Measurements from ENCODE around the gene LHFPL3.
"Not testable (repeated sequence)": the region's sequence is repeated elsewhere in the genome, so short reads cannot be mapped to it uniquely, and the experiment has no call there.

The LHFPL3 gene

DNA sequence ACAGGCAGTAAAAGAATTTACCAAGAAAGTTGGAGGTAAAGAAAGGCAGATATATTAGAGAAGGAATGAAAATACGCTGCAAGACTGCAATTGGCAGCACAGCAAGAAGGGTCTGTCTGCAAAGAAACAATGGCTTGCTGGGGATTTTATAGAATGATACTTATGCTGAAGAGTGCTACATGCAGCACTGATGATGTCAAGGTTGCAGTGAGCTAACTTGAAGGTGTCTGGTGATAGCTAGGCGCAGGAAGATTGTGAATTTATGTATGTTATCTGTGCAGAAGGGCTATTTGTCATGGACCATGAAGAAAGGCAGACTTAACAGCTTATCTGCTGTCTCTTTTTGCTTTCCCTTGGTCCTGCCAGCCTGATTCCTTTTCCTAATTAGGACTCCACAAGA lies 366.3 kb downstream of the LHFPL3 start:
- WGBS, 2 donors (ENCODE audit: extremely low coverage in 2 of 2, insufficient read length in 2 of 2, insufficient replicate concordance in 1 of 2), result no CpG with 5 or more reads among the region's 2 CpGs

DNA sequence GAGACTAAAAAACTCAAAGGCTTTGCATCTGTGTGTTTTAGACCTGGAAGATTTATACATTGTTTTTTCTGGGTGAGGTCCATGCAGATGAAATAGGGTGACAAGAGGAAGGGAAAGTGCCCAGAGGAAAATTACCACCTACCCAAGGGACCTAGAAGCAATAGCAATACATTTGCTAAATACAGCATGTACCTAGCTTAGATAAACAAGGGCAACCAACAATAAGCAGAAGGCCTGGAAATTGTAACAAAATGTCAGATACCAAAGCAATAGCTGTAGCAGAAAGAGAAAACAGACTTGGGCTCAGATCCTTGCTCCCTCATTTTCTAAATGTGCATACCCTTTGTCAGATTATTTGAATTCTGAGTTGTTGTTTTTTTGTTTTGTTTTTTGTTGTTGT lies 367.2 kb downstream of the LHFPL3 start:
- no peak overlapping the region for H4K91ac ChIP-seq (ENCODE audit: low read depth, low read length, poor library complexity)
- no peak overlapping the region for H3K4me3 ChIP-seq (ENCODE audit: low read length in 2 of 2)
- no peak overlapping the region for H2BK5ac ChIP-seq (ENCODE audit: low read length)
- no peak for DNase-seq (ENCODE audit: low spot score)
- H3K23ac ChIP-seq (ENCODE audit: low read depth, low read length, poor library complexity), result no peak overlapping the region
- H3K4me1 ChIP-seq (ENCODE audit: control insufficient read depth in 2 of 2, insufficient read depth in 1 of 2, low read depth in 1 of 2, low read length in 2 of 2), result no peaks in the 10 kb centered on the region
- H2BK15ac ChIP-seq (ENCODE audit: low read length), result no peak overlapping the region
- H2BK120ac ChIP-seq (ENCODE audit: low read depth, low read length), result no peak overlapping the region
- H3K18ac ChIP-seq (ENCODE audit: low read length), result no peak overlapping the region
- H3K14ac ChIP-seq (ENCODE audit: low read length), result no peak overlapping the region
- no peak overlapping the region for H3K9ac ChIP-seq (ENCODE audit: low read depth, low read length, poor library complexity)
- no peak overlapping the region for H3K4me2 ChIP-seq (ENCODE audit: insufficient read depth, low read length, poor library complexity, severe bottlenecking)
- no peaks in the 10 kb centered on the region for H3K79me1 ChIP-seq (ENCODE audit: low read depth, low read length)
- no peaks in the 10 kb centered on the region for H3K27me3 ChIP-seq (ENCODE audit: control insufficient read depth in 3 of 3, insufficient read depth in 3 of 3, low read depth in 1 of 3, low read length in 3 of 3)
- no peak overlapping the region for H2BK12ac ChIP-seq (ENCODE audit: low read length)
- H2AK5ac ChIP-seq (ENCODE audit: low read depth, low read length), result no peak overlapping the region
- no peak overlapping the region for H2AFZ ChIP-seq (ENCODE audit: low read length)
- H4K8ac ChIP-seq (ENCODE audit: low read depth, low read length), result no peak overlapping the region
- no peak overlapping the region for H3K27ac ChIP-seq (replicated peaks; ENCODE audit: low read length)
- no peaks in the 10 kb centered on the region for H3K36me3 ChIP-seq (replicated peaks in 1 of 2; ENCODE audit: control insufficient read depth in 2 of 2, insufficient read depth in 2 of 2, low read length in 2 of 2)
- H3K4ac ChIP-seq (ENCODE audit: low read length), result no peak overlapping the region
- peaks cover 0 to 4% of the 10 kb centered on the region in 2 donors for H3K9me3 ChIP-seq (replicated peaks in 1 of 2; ENCODE audit: control insufficient read depth in 2 of 2, insufficient read depth in 1 of 2, low read depth in 1 of 2, low read length in 2 of 2)

More for the DNA sequence above, 366.3 kb downstream of the LHFPL3 start:
- Histone ChIP-seq H3K27ac (replicated peaks; ENCODE audit: low read length) (no peak overlapping the region), H3K79me1 (ENCODE audit: low read depth, low read length) (no peaks in the 10 kb centered on the region), H3K18ac (ENCODE audit: low read length) (no peak overlapping the region), H2BK120ac (ENCODE audit: low read depth, low read length) (no peak overlapping the region), H3K4me3 (ENCODE audit: low read length in 2 of 2) (no peak overlapping the region), H2BK15ac (ENCODE audit: low read length) (no peak overlapping the region), H2BK12ac (ENCODE audit: low read length) (no peak overlapping the region), H3K4me1 (ENCODE audit: control insufficient read depth in 2 of 2, insufficient read depth in 1 of 2, low read depth in 1 of 2, low read length in 2 of 2) (no peaks in the 10 kb centered on the region), H3K23ac (ENCODE audit: low read depth, low read length, poor library complexity) (no peak overlapping the region), H3K14ac (ENCODE audit: low read length) (no peak overlapping the region), H2AFZ (ENCODE audit: low read length) (no peak overlapping the region), H4K8ac (ENCODE audit: low read depth, low read length) (no peak overlapping the region), H3K27me3 (ENCODE audit: control insufficient read depth in 3 of 3, insufficient read depth in 3 of 3, low read depth in 1 of 3, low read length in 3 of 3) (no peaks in the 10 kb centered on the region), H3K36me3 (replicated peaks in 1 of 2; ENCODE audit: control insufficient read depth in 2 of 2, insufficient read depth in 2 of 2, low read length in 2 of 2) (no peaks in the 10 kb centered on the region), H2BK5ac (ENCODE audit: low read length) (no peak overlapping the region), H3K4me2 (ENCODE audit: insufficient read depth, low read length, poor library complexity, severe bottlenecking) (no peak overlapping the region), H3K9me3 (replicated peaks in 1 of 2; ENCODE audit: control insufficient read depth in 2 of 2, insufficient read depth in 1 of 2, low read depth in 1 of 2, low read length in 2 of 2) (peaks cover 0 to 4% of the 10 kb centered on the region in 2 donors), H3K4ac (ENCODE audit: low read length) (no peak overlapping the region), H3K9ac (ENCODE audit: low read depth, low read length, poor library complexity) (no peak overlapping the region), H4K91ac (ENCODE audit: low read depth, low read length, poor library complexity) (no peak overlapping the region), H2AK5ac (ENCODE audit: low read depth, low read length) (no peak overlapping the region)
- no peak for DNase-seq (ENCODE audit: low spot score)

DNA sequence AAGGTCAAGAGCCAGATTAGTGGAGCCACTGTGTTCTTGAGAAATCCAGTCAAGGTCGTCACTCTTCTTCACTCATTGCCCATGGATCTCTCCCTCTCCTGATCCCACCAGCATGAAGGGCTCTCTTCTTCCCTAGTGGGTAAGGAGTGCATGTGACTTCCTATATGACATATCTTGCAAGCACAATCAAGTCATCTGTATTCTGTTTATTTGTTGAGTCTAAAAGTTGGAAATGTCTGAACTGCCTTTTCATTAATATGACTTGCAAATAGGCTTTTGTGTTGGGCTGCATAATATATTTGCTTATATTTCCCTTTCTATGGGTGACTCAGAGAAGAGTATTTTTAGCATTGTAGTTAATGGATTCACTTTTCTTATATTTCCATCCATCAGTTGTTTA lies 371.9 kb downstream of the LHFPL3 start:
- H4K8ac ChIP-seq (ENCODE audit: low read depth, low read length), result no peak overlapping the region
- H3K18ac ChIP-seq (ENCODE audit: low read length), result no peak overlapping the region
- H2AK5ac ChIP-seq (ENCODE audit: low read depth, low read length), result no peak overlapping the region
- no peak overlapping the region for H3K9ac ChIP-seq (ENCODE audit: low read depth, low read length, poor library complexity)
- H3K4me2 ChIP-seq (ENCODE audit: insufficient read depth, low read length, poor library complexity, severe bottlenecking), result no peak overlapping the region
- H2BK12ac ChIP-seq (ENCODE audit: low read length), result no peak overlapping the region
- no peaks in the 10 kb centered on the region for H3K36me3 ChIP-seq (replicated peaks in 1 of 2; ENCODE audit: control insufficient read depth in 2 of 2, insufficient read depth in 2 of 2, low read length in 2 of 2)
- H2BK15ac ChIP-seq (ENCODE audit: low read length), result no peak overlapping the region
- no peak overlapping the region for H2BK5ac ChIP-seq (ENCODE audit: low read length)
- H2BK120ac ChIP-seq (ENCODE audit: low read depth, low read length), result no peak overlapping the region
- no peak overlapping the region for H3K4me3 ChIP-seq (ENCODE audit: low read length in 2 of 2)
- no peaks in the 10 kb centered on the region for H3K9me3 ChIP-seq (replicated peaks in 1 of 2; ENCODE audit: control insufficient read depth in 2 of 2, insufficient read depth in 1 of 2, low read depth in 1 of 2, low read length in 2 of 2)
- no peak overlapping the region for H3K27ac ChIP-seq (replicated peaks; ENCODE audit: low read length)
- WGBS, 2 donors (ENCODE audit: extremely low coverage in 2 of 2, insufficient read length in 2 of 2, insufficient replicate concordance in 1 of 2), result no CpG with 5 or more reads among the region's 1 CpG
- H3K4ac ChIP-seq (ENCODE audit: low read length), result no peak overlapping the region
- no peaks in the 10 kb centered on the region for H3K27me3 ChIP-seq (ENCODE audit: control insufficient read depth in 3 of 3, insufficient read depth in 3 of 3, low read depth in 1 of 3, low read length in 3 of 3)
- H3K79me1 ChIP-seq (ENCODE audit: low read depth, low read length), result no peaks in the 10 kb centered on the region
- no peaks in the 10 kb centered on the region for H3K4me1 ChIP-seq (ENCODE audit: control insufficient read depth in 2 of 2, insufficient read depth in 1 of 2, low read depth in 1 of 2, low read length in 2 of 2)
- H3K23ac ChIP-seq (ENCODE audit: low read depth, low read length, poor library complexity), result no peak overlapping the region
- DNase-seq (ENCODE audit: low spot score), result no peak
- no peak overlapping the region for H4K91ac ChIP-seq (ENCODE audit: low read depth, low read length, poor library complexity)
- no peak overlapping the region for H2AFZ ChIP-seq (ENCODE audit: low read length)
- no peak overlapping the region for H3K14ac ChIP-seq (ENCODE audit: low read length)

DNA sequence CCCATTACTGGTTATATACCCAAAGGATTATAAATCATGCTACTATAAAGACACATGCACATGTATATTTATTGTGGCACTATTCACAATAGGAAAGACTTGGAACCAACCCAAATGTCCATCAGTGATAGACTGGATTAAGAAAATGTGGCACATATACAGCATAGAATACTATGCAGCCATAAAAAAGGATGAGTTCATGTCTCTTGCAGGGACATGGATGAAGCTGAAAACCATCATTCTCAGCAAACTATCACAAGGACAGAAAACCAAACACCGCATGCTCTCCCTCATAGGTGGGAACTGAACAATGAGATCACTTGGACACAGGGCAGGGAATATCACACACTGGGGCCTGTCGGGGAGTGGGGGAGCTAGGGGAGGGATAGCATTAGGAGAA lies 392.6 kb downstream of the LHFPL3 start:
- H2AK5ac ChIP-seq (ENCODE audit: low read depth, low read length); DNase-seq (ENCODE audit: low spot score); H3K79me1 ChIP-seq (ENCODE audit: low read depth, low read length); H2BK15ac ChIP-seq (ENCODE audit: low read length); H3K23ac ChIP-seq (ENCODE audit: low read depth, low read length, poor library complexity); H3K4ac ChIP-seq (ENCODE audit: low read length); H4K8ac ChIP-seq (ENCODE audit: low read depth, low read length); H3K14ac ChIP-seq (ENCODE audit: low read length); H3K36me3 ChIP-seq (replicated peaks in 1 of 2; ENCODE audit: control insufficient read depth in 2 of 2, insufficient read depth in 2 of 2, low read length in 2 of 2); H3K4me2 ChIP-seq (ENCODE audit: insufficient read depth, low read length, poor library complexity, severe bottlenecking); H2BK12ac ChIP-seq (ENCODE audit: low read length); H3K27ac ChIP-seq (replicated peaks; ENCODE audit: low read length); H3K9ac ChIP-seq (ENCODE audit: low read depth, low read length, poor library complexity); H2BK120ac ChIP-seq (ENCODE audit: low read depth, low read length); H3K9me3 ChIP-seq (replicated peaks in 1 of 2; ENCODE audit: control insufficient read depth in 2 of 2, insufficient read depth in 1 of 2, low read depth in 1 of 2, low read length in 2 of 2); H2BK5ac ChIP-seq (ENCODE audit: low read length); H3K18ac ChIP-seq (ENCODE audit: low read length); H3K27me3 ChIP-seq (ENCODE audit: control insufficient read depth in 3 of 3, insufficient read depth in 3 of 3, low read depth in 1 of 3, low read length in 3 of 3); H3K4me1 ChIP-seq (ENCODE audit: control insufficient read depth in 2 of 2, insufficient read depth in 1 of 2, low read depth in 1 of 2, low read length in 2 of 2); H2AFZ ChIP-seq (ENCODE audit: low read length); H3K4me3 ChIP-seq (ENCODE audit: low read length in 2 of 2); H4K91ac ChIP-seq (ENCODE audit: low read depth, low read length, poor library complexity): not testable (repeated sequence)
- no CpG with 5 or more reads among the region's 2 CpGs for WGBS, 2 donors (ENCODE audit: extremely low coverage in 2 of 2, insufficient read length in 2 of 2, insufficient replicate concordance in 1 of 2)

Data from neuronal stem cell (in vitro differentiated cells).